Mesenchymal stem cell (in vitro differentiated cells and primary cell): ENCODE results near the gene LGALS1.

Experiments used
- DNase-seq: peaks from one replicate; pipeline ENCODE4 v3.0.0-alpha.2; 2013
- H2AFZ ChIP-seq: one replicate; pipeline ENCODE4 v1.6.1; 2013; ENCODE audit warnings: low read depth, mild to moderate bottlenecking, control low read depth, inconsistent platforms, low read length, moderate library complexity
- H2AK5ac ChIP-seq: 2 replicates; pipeline ENCODE4 v1.6.1; 2013; ENCODE audit warnings: low read length, moderate library complexity, mild to moderate bottlenecking, inconsistent platforms; ENCODE audit not compliant: severe bottlenecking
- H2BK120ac ChIP-seq: one replicate; pipeline ENCODE4 v1.6.1; 2013; ENCODE audit warnings: low read depth, mild to moderate bottlenecking, inconsistent platforms, low read length, moderate library complexity
- H2BK12ac ChIP-seq, 2 experiments: one replicate each; pipeline ENCODE4 v1.6.1; 2013; ENCODE audit warnings: inconsistent platforms in 2 of 2, low read length in 2 of 2, mild to moderate bottlenecking in 2 of 2, moderate library complexity in 2 of 2, control low read depth in 1 of 2
- H2BK15ac ChIP-seq: one replicate; pipeline ENCODE4 v1.6.1; 2013; ENCODE audit warnings: mild to moderate bottlenecking, low read depth, inconsistent platforms; ENCODE audit not compliant: poor library complexity, severe bottlenecking
- H2BK5ac ChIP-seq: 2 replicates; pipeline ENCODE4 v1.6.1; 2013; ENCODE audit warnings: low read depth, mild to moderate bottlenecking, low read length, control low read depth, inconsistent platforms; ENCODE audit not compliant: poor library complexity, severe bottlenecking
- H3K14ac ChIP-seq, 2 experiments: one replicate each; pipeline ENCODE4 v1.6.1; 2013; ENCODE audit warnings: inconsistent platforms in 2 of 2, low read length in 2 of 2, control low read depth in 1 of 2, mild to moderate bottlenecking in 1 of 2, moderate library complexity in 1 of 2
- H3K18ac ChIP-seq, 2 experiments: one replicate each; pipeline ENCODE4 v1.6.1; 2013; ENCODE audit warnings: inconsistent platforms in 2 of 2, low read length in 2 of 2, control low read depth in 1 of 2, low read depth in 1 of 2, mild to moderate bottlenecking in 1 of 2
- H3K23ac ChIP-seq, 2 experiments: one replicate each; pipeline ENCODE4 v1.6.1; 2013; ENCODE audit warnings: inconsistent platforms in 2 of 2, low read length in 2 of 2, mild to moderate bottlenecking in 2 of 2, moderate library complexity in 2 of 2, control low read depth in 1 of 2
- H3K27ac ChIP-seq: 2 replicates; pipeline ENCODE4 v1.5.1; 2013; ENCODE audit warnings: mild to moderate bottlenecking, moderate library complexity, low read length, control low read depth, inconsistent platforms; ENCODE audit not compliant: poor library complexity, severe bottlenecking
- H3K27me3 ChIP-seq, 2 experiments: 2 replicates each; pipeline versions ENCODE4 v1.6.1 to v1.7.0; 2013; ENCODE audit warnings: low read length in 2 of 2, mild to moderate bottlenecking in 2 of 2, moderate library complexity in 2 of 2, control low read depth in 1 of 2, inconsistent platforms in 1 of 2; ENCODE audit not compliant: control insufficient read depth in 1 of 2, insufficient read depth in 1 of 2
- H3K36me3 ChIP-seq, 2 experiments: 2 replicates each; pipeline versions ENCODE4 v1.6.1 to v1.7.0; 2013; ENCODE audit warnings: low read length in 2 of 2, control low read depth in 1 of 2, inconsistent platforms in 1 of 2, low read depth in 1 of 2, mild to moderate bottlenecking in 1 of 2; ENCODE audit not compliant: insufficient read depth in 2 of 2, control insufficient read depth in 1 of 2
- H3K4ac ChIP-seq, 2 experiments: one replicate each; pipeline ENCODE4 v1.6.1; 2013; ENCODE audit warnings: inconsistent platforms in 2 of 2, low read length in 2 of 2, mild to moderate bottlenecking in 2 of 2, moderate library complexity in 2 of 2, control low read depth in 1 of 2, low read depth in 1 of 2
- H3K4me1 ChIP-seq: 2 replicates; pipeline ENCODE4 v1.6.1; 2013; ENCODE audit warnings: low read depth, low read length, control low read depth; ENCODE audit not compliant: control insufficient read depth, insufficient read depth
- H3K4me2 ChIP-seq: 2 replicates; pipeline ENCODE4 v1.6.1; 2013; ENCODE audit warnings: low read length, mild to moderate bottlenecking, inconsistent platforms; ENCODE audit not compliant: poor library complexity, severe bottlenecking
- H3K4me3 ChIP-seq, 2 experiments: 2 replicates each; pipeline versions ENCODE4 v1.5.1 to v1.7.0; 2013; ENCODE audit warnings: low read length in 2 of 2, mild to moderate bottlenecking in 2 of 2, control low read depth in 1 of 2, low read depth in 1 of 2; ENCODE audit not compliant: insufficient read depth in 1 of 2
- H3K79me1 ChIP-seq: replicated peaks from 2 replicates; pipeline ENCODE4 v1.6.1; 2013; ENCODE audit warnings: mild to moderate bottlenecking, control low read depth, low read length, inconsistent platforms; ENCODE audit not compliant: poor library complexity, severe bottlenecking
- H3K9ac ChIP-seq: 2 replicates; pipeline ENCODE4 v1.7.0; 2013; ENCODE audit warnings: mild to moderate bottlenecking, low read length, moderate library complexity
- H3K9me3 ChIP-seq: 2 replicates; pipeline ENCODE4 v1.7.0; 2013; ENCODE audit warnings: mild to moderate bottlenecking, low read length; ENCODE audit not compliant: control insufficient read depth
- H4K8ac ChIP-seq: one replicate; pipeline ENCODE4 v1.6.1; 2013; ENCODE audit warnings: inconsistent platforms, mild to moderate bottlenecking, low read length, moderate library complexity
- H4K91ac ChIP-seq: one replicate; pipeline ENCODE4 v1.6.1; 2013; ENCODE audit warnings: mild to moderate bottlenecking, low read length, inconsistent platforms
- WGBS: methylation state at CpG from one replicate; pipeline ENCODE4 v1.1.7; 2013; ENCODE audit warnings: mixed read lengths; 5-methylcytosine and 5-hydroxymethylcytosine counted together

Gene LGALS1

DNA sequence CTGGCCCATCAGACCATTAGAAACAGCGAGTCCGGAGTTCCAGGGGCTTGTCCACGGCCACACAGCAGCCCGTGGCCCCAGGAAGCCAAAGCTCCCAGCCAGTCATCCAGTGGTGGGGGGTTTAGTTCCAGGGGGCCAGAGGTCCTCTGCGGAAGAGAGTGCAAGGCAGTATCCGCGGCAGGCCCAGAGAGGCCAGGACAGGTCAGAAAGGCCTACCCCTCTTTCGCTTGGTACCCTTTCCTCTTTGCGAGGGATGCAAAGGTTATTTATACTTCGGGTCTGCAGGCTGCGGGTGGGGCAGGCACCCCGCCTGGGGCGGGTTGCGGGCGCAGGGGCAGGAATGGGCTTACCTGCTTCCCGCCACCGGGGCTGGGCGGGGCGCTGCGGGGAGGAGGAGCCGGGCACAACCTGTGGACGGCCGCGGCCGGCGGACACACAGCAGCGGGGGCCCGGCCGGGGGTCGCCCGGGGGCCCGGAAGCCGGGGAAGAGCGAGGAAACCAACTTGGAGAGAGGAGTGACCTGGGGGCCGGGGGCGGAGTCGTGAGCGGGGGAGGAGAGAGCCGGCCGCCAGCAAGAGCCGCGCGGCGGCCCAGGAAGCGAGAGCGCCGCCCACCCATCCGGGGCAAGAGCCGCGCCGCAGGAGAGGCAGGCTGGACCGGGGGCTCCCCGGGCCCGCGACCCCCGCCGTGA is 36.2 kb upstream of the LGALS1 start, which contains the start of gene SH3BP1:
Gene SH3BP1, plus strand, starts transcription at position 600 of the 691 bp plus-strand sequence. CDS start 119 bp downstream, outside the sequence.
- Histone ChIP-seq H3K4me1 (peaks cover 79% of the 10 kb centered on the region), H3K36me3 (peaks cover 9 to 31% of the 10 kb centered on the region in 2 experiments), H3K79me1 (peaks cover 11% of the 10 kb centered on the region), H2AFZ (peak within 1 kb of the TSS; percentile 21), H3K4me2 (peak within 1 kb of the TSS; percentile 74), H3K18ac (peak within 1 kb of the TSS; percentile 52 to 98), H3K9me3 (no peaks in the 10 kb centered on the region), H3K27ac (no peak within 1 kb of the TSS), H2BK5ac (no peak within 1 kb of the TSS), H3K14ac (peak within 1 kb of the TSS in 1 of 2 experiments; percentile 93), H2AK5ac (peak within 1 kb of the TSS; percentile 79), H3K4me3 (peak within 1 kb of the TSS; percentile 78 to 87), H2BK15ac (peak within 1 kb of the TSS; percentile 98), H4K91ac (peak within 1 kb of the TSS; percentile 72), H2BK12ac (peak within 1 kb of the TSS; percentile 70 to 97), H2BK120ac (peak within 1 kb of the TSS; percentile 69), H3K9ac (peak within 1 kb of the TSS; percentile 79), H3K27me3 (peaks cover 0 to 5% of the 10 kb centered on the region in 2 experiments), H4K8ac (peak within 1 kb of the TSS; percentile 88), H3K23ac (peak within 1 kb of the TSS in 1 of 2 experiments; percentile 40), H3K4ac (peak within 1 kb of the TSS; percentile 77 to 90)
- DNase-seq, result peak; percentile 37
- 10% methylated on average over 24 of the region's 57 CpGs for WGBS

DNA sequence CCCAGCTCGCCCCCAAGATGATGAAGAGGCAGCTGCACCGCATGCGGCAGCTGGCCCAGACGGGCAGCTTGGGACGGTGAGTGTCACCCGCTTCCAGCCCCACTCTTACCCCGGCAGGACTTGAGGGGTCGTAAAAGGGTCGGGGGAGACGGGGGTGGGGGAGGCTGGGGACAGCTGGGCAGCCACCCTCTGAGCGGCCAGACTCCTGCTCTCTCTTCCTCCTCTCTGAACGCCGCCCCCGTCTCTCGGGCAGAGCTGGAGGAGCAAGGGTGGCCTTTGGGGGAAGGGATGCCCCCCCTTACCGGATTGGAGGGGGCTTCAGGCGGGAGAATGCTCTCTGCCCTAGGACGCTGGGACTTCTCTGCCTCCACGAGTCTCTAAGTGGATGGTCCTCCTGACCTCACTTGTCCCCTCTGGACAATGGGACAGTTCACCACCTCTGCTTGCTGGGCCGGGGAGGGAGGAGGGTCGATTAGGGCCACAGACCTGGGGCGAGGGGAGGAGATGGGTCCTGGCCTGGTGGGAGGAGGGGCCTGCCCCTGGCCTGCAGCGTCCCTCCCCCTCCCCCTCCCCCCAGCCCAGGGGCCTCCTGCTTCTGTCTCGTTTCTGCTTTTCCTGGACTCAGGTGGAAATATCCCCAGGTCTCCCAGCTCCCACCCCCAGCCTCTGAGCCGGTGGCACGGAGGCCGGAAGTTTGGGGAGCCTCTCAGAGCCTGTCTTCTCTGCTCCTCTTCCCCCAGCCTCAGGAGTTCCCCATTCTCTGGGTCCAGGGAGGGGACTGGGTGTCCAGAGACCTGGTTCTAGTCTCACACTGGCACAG is 35.5 kb upstream of the LGALS1 start:
- Histone ChIP-seq H2BK12ac (peak overlapping the region; percentile 31 to 85), H3K79me1 (peaks cover 18% of the 10 kb centered on the region), H3K4me1 (peaks cover 72% of the 10 kb centered on the region), H3K36me3 (peaks cover 16 to 38% of the 10 kb centered on the region in 2 experiments), H3K27me3 (peaks cover 0 to 5% of the 10 kb centered on the region in 2 experiments), H2BK15ac (peak overlapping the region; percentile 52), H3K4me2 (peak overlapping the region; percentile 74), H3K18ac (peak overlapping the region; percentile 31 to 98), H2AFZ (no peak overlapping the region), H2BK120ac (peak overlapping the region; percentile 69), H3K23ac (peak overlapping the region in 1 of 2 experiments; percentile 40), H3K9me3 (no peaks in the 10 kb centered on the region), H3K4ac (peak overlapping the region; percentile 77 to 80), H3K14ac (peak overlapping the region in 1 of 2 experiments; percentile 92), H4K8ac (peak overlapping the region; percentile 81), H4K91ac (peak overlapping the region; percentile 35), H2AK5ac (peak overlapping the region; percentile 71), H2BK5ac (no peak overlapping the region), H3K9ac (peak overlapping the region; percentile 79), H3K4me3 (peak overlapping the region; percentile 78 to 87), H3K27ac (no peak overlapping the region)
- DNase-seq, result peak; percentile 23
- WGBS, result 4% methylated on average over 17 of the region's 27 CpGs

DNA sequence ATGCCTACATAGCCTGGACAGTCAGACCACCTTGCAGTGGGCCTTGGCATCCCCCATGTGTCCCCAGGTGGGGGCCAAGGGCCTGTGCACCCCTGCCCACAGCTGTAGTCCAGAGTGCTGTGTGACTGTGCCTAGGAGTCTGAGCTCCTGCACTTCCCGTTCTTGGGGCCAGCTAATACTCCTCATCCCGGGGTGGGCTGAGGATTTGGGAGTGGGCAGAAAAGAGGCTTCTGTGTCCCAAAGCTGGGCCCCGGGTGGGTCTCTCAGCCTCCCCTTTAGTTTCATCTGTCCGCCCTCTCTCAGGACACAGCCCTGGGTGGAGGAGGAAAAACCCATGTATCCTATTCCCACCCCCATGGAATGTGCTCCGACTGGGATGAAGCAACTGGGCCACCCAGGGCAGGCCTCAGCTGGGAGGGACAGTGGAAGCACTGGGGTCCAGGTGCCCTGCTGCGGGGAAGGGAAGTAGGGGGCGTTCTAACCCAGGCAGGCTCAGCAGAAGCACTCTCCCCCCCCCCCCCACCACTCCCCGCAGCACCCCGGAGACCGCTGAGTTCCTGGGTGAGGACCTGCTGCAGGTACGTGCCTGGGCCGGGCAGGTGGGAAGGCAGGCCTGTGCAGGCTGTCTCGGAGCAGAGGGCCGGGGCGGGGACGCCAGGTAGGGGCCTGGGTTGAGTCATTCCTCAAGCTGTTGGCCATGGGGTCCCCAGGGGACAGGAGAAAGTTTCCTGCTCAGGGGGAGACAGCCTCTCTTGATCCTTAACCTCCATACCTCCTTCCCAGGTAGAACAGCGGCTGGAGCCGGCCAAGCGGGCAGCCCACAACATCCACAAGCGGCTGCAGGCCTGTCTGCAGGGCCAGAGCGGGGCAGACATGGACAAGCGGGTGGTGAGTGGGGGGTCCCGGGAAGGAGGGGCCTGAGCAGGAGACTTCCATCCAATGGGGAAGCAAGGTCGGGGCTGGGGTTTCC is 34.6 kb upstream of the LGALS1 start:
- peak overlapping the region; percentile 52 for H2BK15ac ChIP-seq
- peak overlapping the region; percentile 74 for H3K4me2 ChIP-seq
- H3K23ac ChIP-seq, result no peak overlapping the region
- DNase-seq, result peak; percentile 20
- peak overlapping the region; percentile 35 for H4K91ac ChIP-seq
- peaks cover 65% of the 10 kb centered on the region for H3K4me1 ChIP-seq
- H3K79me1 ChIP-seq, result peaks cover 25% of the 10 kb centered on the region
- peaks cover 0 to 5% of the 10 kb centered on the region in 2 experiments for H3K27me3 ChIP-seq
- peak overlapping the region; percentile 16 to 67 for H3K18ac ChIP-seq
- H2AFZ ChIP-seq, result no peak overlapping the region
- no peak overlapping the region for H2AK5ac ChIP-seq
- H2BK12ac ChIP-seq, result peak overlapping the region in 1 of 2 experiments; percentile 31
- peak overlapping the region in 1 of 2 experiments; percentile 90 for H3K14ac ChIP-seq
- peak overlapping the region; percentile 57 for H4K8ac ChIP-seq
- WGBS, result 91% methylated on average over 18 of the region's 24 CpGs
- H3K9me3 ChIP-seq, result no peaks in the 10 kb centered on the region
- no peak overlapping the region for H3K27ac ChIP-seq
- H3K36me3 ChIP-seq, result peaks cover 17 to 47% of the 10 kb centered on the region in 2 experiments
- H3K9ac ChIP-seq, result peak overlapping the region; percentile 79
- peak overlapping the region; percentile 44 to 77 for H3K4ac ChIP-seq
- peak overlapping the region; percentile 78 to 87 for H3K4me3 ChIP-seq
- H2BK5ac ChIP-seq, result no peak overlapping the region
- no peak overlapping the region for H2BK120ac ChIP-seq
